ENCODE measurements around the gene RFX1. TPM values are rescaled to one million over a fixed set of nuclear protein-coding genes. Genes with fewer than 3 reads are reported as not detected.

Gene RFX1
- total and polyA plus RNA-seq, 2 of the 13 experiments (the other 11 are each of a cell fraction or from before 2014, with no cell fraction given), result 1.1 to 1.3 TPM

- no peak for TF ChIP-seq POGK (CRISPR knock-in tag; conservative IDR thresholded peaks at IDR 0.05)
- TF ChIP-seq NRL (CRISPR knock-in tag; IDR thresholded peaks at IDR 0.05; ENCODE audit: borderline replicate concordance), result no peak
Measured at GRCh38 chr19:13984875-13985741, 21.0 kb downstream of the RFX1 start (continued).

GRCh38 chr19:13984186-13984585, 21.9 kb downstream of the RFX1 start:
- Histone ChIP-seq H3K79me2 (ENCODE audit: insufficient read depth, low read length) (no peaks in the 10 kb centered on the region), H2AFZ (ENCODE audit: low read length) (no peak overlapping the region), H3K4me1 (ENCODE audit: insufficient read depth, low read length) (peaks cover 28% of the 10 kb centered on the region), H3K27ac (ENCODE audit: extremely low read length, insufficient read depth, low read length) (no peak overlapping the region), H3K9me3 (ENCODE audit: low read length) (no peaks in the 10 kb centered on the region), H3K4me3 (replicated peaks in 1 of 3; ENCODE audit: insufficient read depth in 1 of 3, low read depth in 2 of 3, low read length in 3 of 3) (no peak overlapping the region), H3K27me3 (ENCODE audit: control insufficient read depth in 1 of 2, insufficient read depth in 2 of 2, low read length in 2 of 2) (no peaks in the 10 kb centered on the region), H3K4me2 (ENCODE audit: low read depth, low read length) (no peak overlapping the region), H3K36me3 (replicated peaks in 1 of 2; ENCODE audit: control insufficient read depth in 1 of 2, insufficient read depth in 2 of 2, low read length in 2 of 2) (peaks cover 6 to 16% of the 10 kb centered on the region in 2 experiments; a peak in 3 of 5 replicates), H3K9ac (ENCODE audit: insufficient read depth, low read depth, low read length) (no peak overlapping the region), H4K20me1 (ENCODE audit: insufficient read depth, low read length) (no peaks in the 10 kb centered on the region)
- DNase-seq (ENCODE audit: low spot score), result no peak
- ATAC-seq, result no peak
- ChIA-PET POLR2A (no interaction called here), CTCF (ENCODE audit: low intra/inter-chr PET ratio, low total read pairs) (no interaction called here)
- in situ Hi-C loops (cut with HindIII; ENCODE audit: extremely low pct_ligation_motif_present, low pct_unique_long_range_greater_than_20kb), result no loop called here
- WGBS (ENCODE audit: low lambda C conversion rate), result 86% methylated on average over 6 of the region's 15 CpGs
- TF ChIP-seq ZMAT3 (CRISPR knock-in tag; conservative IDR thresholded peaks at IDR 0.05), result no peak
- peak; percentile 23 for TF ChIP-seq AGO2 (optimal IDR thresholded peaks at IDR 0.05; ENCODE audit: low read depth, low read length)
- TF ChIP-seq ZBTB33 (CRISPR knock-in tag; IDR thresholded peaks at IDR 0.05), result peak; percentile 76; the same call in 1 of the 2 replicates
- intact Hi-C loops (cut with micrococcal nuclease; ENCODE audit: unreplicated experiment), result no loop called here
- FAIRE-seq, result no peak
- no TSS peak for BruUV-seq (replicated peaks)
